PC-9 (cell line): ENCODE results near the gene SNX19. TPM values are rescaled to one million over a fixed set of nuclear protein-coding genes. Genes with fewer than 3 reads are reported as not detected.

Source experiments
- BruUV-seq: library from RNA; stranded (reverse); fragments of 400-500 nt; replicated peaks from 2 replicates; lab custom pipeline; 2021; lab: Mats Ljungman, UMichigan
- CTCF ChIA-PET: fragments of 300-600 bp; sonication (Branson Sonifier 250); formaldehyde crosslinking; loops from one replicate; lab custom pipeline; 2022; ENCODE audit warnings: antibody characterized with exemption; lab: Charles Lee
- POLR2A ChIA-PET: fragments of 300-600 bp; sonication (Branson Sonifier 250); formaldehyde crosslinking; loops from one replicate; lab custom pipeline; 2022; ENCODE audit warnings: antibody characterized with exemption; ENCODE audit not compliant: unreplicated experiment; lab: Charles Lee
- DNase-seq, 2 experiments: peaks; one replicate each; pipeline versions ENCODE4 v3.0.0 to v3.0.0-alpha.2; 2015 to 2022; ENCODE audit warnings: mixed read lengths in 1 of 2
- H2AFZ ChIP-seq: fragments of 200-600 bp; sonication (generic); 2 replicates; pipeline ENCODE4 v1.8.1; 2017; ENCODE audit warnings: antibody characterized with exemption
- H3F3A ChIP-seq: fragments of 200-600 bp; sonication (generic); 2 replicates; pipeline ENCODE4 v1.8.1; 2017; ENCODE audit warnings: antibody characterized with exemption, mild to moderate bottlenecking, low read depth; ENCODE audit not compliant: insufficient read depth
- H3K27ac ChIP-seq: fragments of 200-600 bp; sonication (generic); 2 replicates; pipeline ENCODE4 v1.6.1; 2016; ENCODE audit warnings: mixed run types
- H3K27me3 ChIP-seq: fragments of 200-600 bp; sonication (generic); 2 replicates; pipeline ENCODE4 v1.6.1; 2016; ENCODE audit warnings: low read depth, mixed run types; ENCODE audit not compliant: insufficient read depth
- H3K36me3 ChIP-seq: fragments of 200-600 bp; sonication (generic); 2 replicates; pipeline ENCODE4 v1.6.1; 2016; ENCODE audit warnings: low read depth, mixed run types
- H3K4me1 ChIP-seq: fragments of 200-600 bp; sonication (generic); replicated peaks from 2 replicates; pipeline ENCODE4 v1.6.1; 2016; ENCODE audit warnings: mixed run types; ENCODE audit not compliant: insufficient read depth
- H3K4me2 ChIP-seq: fragments of 200-600 bp; sonication (generic); 2 replicates; pipeline ENCODE4 v1.6.1; 2017; ENCODE audit warnings: mixed run types
- H3K4me3 ChIP-seq: fragments of 200-600 bp; sonication (generic); 2 replicates; pipeline ENCODE4 v1.6.1; 2016; ENCODE audit warnings: mixed run types
- H3K79me2 ChIP-seq: fragments of 200-600 bp; sonication (generic); 2 replicates; pipeline ENCODE4 v1.6.1; 2017; ENCODE audit warnings: low read depth, mixed run types
- H3K9me2 ChIP-seq: fragments of 200-600 bp; sonication (generic); 2 replicates; pipeline ENCODE4 v1.8.1; 2017; ENCODE audit warnings: mild to moderate bottlenecking; ENCODE audit not compliant: insufficient read depth
- H3K9me3 ChIP-seq: fragments of 200-600 bp; sonication (generic); 2 replicates; pipeline ENCODE4 v1.8.1; 2016; ENCODE audit warnings: low read depth; ENCODE audit not compliant: insufficient read depth
- H4K20me1 ChIP-seq: fragments of 200-600 bp; sonication (generic); 2 replicates; pipeline ENCODE4 v1.8.1; 2017; ENCODE audit not compliant: insufficient read depth
- EZH2 ChIP-seq: fragments of 200-600 bp; sonication (generic); IDR thresholded peaks from 2 replicates; pipeline ENCODE4 v1.8.0; 2017; ENCODE audit warnings: antibody characterized with exemption, low read depth
- intact Hi-C: fragments of 100-400 bp; cut with micrococcal nuclease; formaldehyde crosslinking; loops from one replicate; pipeline ENCODE4 v1.10.0; 2022; ENCODE audit not compliant: unreplicated experiment
- total RNA-seq: library from RNA; stranded (reverse); gene quantifications from 2 replicates; pipeline ENCODE4 v1.2.3, GENCODE V29; 2021
- TF ChIP-seq, protein P1 (sequence below): fragments of 200-600 bp; sonication (generic); conservative IDR thresholded peaks from 2 replicates; pipeline ENCODE4 v1.6.1; 2017; ENCODE audit warnings: mixed run types, antibody characterized with exemption, mild to moderate bottlenecking, moderate library complexity

Gene SNX19
- total RNA-seq, 1 experiment from 2014 or later, result 43.5 TPM

DNA sequence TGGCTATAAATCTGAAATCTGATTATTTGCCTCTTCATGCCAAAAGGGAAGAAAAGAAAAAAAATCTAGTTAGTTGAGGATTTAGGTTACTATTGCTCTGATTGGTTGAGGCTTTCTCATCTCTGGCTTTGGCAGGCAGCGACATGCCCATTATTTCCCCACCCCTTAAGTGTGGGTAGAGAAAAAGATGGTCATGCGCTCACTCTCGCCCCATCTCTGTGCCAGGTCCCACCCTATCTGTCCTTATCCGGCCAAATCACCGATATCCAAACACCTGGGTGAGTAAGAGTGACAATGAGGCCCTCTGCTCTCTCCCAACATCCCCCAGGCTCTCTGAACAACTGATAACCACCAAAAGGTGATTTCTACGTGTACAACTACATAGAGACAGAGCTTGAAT is 31.2 kb upstream of the SNX19 start:
- intact Hi-C loops, result no loop called here
- H3K27me3 ChIP-seq, result peaks cover 77% of the 10 kb centered on the region
- H3K79me2 ChIP-seq, result no peaks in the 10 kb centered on the region
- DNase-seq, result no peak
- no peak overlapping the region for H3K27ac ChIP-seq
- CTCF ChIA-PET, result no interaction called here
- H3F3A ChIP-seq, result no peaks in the 10 kb centered on the region
- no peak overlapping the region for H3K4me3 ChIP-seq
- no peaks in the 10 kb centered on the region for H3K36me3 ChIP-seq
- H3K9me3 ChIP-seq, result no peaks in the 10 kb centered on the region
- H2AFZ ChIP-seq, result peak overlapping the region; percentile 28; the same call in 1 of the 2 replicates
- H4K20me1 ChIP-seq, result no peaks in the 10 kb centered on the region
- no TSS peak for BruUV-seq
- no peaks in the 10 kb centered on the region for H3K9me2 ChIP-seq
- H3K4me1 ChIP-seq, result no peaks in the 10 kb centered on the region
- TF ChIP-seq, protein P1, sequence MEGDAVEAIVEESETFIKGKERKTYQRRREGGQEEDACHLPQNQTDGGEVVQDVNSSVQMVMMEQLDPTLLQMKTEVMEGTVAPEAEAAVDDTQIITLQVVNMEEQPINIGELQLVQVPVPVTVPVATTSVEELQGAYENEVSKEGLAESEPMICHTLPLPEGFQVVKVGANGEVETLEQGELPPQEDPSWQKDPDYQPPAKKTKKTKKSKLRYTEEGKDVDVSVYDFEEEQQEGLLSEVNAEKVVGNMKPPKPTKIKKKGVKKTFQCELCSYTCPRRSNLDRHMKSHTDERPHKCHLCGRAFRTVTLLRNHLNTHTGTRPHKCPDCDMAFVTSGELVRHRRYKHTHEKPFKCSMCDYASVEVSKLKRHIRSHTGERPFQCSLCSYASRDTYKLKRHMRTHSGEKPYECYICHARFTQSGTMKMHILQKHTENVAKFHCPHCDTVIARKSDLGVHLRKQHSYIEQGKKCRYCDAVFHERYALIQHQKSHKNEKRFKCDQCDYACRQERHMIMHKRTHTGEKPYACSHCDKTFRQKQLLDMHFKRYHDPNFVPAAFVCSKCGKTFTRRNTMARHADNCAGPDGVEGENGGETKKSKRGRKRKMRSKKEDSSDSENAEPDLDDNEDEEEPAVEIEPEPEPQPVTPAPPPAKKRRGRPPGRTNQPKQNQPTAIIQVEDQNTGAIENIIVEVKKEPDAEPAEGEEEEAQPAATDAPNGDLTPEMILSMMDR, result no peak
- no peak for TF ChIP-seq EZH2
- H3K4me2 ChIP-seq, result no peak overlapping the region
- POLR2A ChIA-PET, result no interaction called here

DNA sequence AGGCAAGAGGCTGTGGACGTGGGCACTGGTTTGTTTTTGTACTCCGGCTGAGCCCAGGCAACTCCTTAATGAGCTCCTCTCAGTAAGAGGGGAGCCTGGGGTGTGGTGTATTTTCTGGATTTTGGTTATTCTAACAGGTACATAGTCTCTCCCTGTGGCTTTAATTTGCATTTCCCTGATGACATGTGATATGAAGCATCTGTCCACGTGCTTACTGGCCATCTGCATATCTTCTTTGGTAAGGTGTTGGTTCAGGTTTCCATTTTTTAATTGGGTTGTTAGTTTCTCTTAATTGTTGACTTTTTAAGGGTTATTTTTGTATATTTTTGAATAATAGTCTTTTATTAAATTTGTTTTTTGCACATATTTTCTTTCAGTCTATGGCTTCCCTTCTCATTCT is 30.8 kb upstream of the SNX19 start:
- TF ChIP-seq EZH2, result no peak
- TF ChIP-seq, protein P1, result no peak
- no TSS peak for BruUV-seq
- H3K9me3 ChIP-seq, result no peaks in the 10 kb centered on the region
- no peaks in the 10 kb centered on the region for H3K36me3 ChIP-seq
- H3F3A ChIP-seq, result no peaks in the 10 kb centered on the region
- H3K27ac ChIP-seq, result no peak overlapping the region
- no peak overlapping the region for H3K4me2 ChIP-seq
- POLR2A ChIA-PET, result no interaction called here
- no peaks in the 10 kb centered on the region for H3K4me1 ChIP-seq
- no peaks in the 10 kb centered on the region for H4K20me1 ChIP-seq
- no peak for DNase-seq
- CTCF ChIA-PET, result no interaction called here
- H3K27me3 ChIP-seq, result peaks cover 74% of the 10 kb centered on the region
- no peaks in the 10 kb centered on the region for H3K79me2 ChIP-seq
- no peaks in the 10 kb centered on the region for H3K9me2 ChIP-seq
- no peak overlapping the region for H3K4me3 ChIP-seq
- intact Hi-C loops, result no loop called here
- H2AFZ ChIP-seq, result no peak overlapping the region

DNA sequence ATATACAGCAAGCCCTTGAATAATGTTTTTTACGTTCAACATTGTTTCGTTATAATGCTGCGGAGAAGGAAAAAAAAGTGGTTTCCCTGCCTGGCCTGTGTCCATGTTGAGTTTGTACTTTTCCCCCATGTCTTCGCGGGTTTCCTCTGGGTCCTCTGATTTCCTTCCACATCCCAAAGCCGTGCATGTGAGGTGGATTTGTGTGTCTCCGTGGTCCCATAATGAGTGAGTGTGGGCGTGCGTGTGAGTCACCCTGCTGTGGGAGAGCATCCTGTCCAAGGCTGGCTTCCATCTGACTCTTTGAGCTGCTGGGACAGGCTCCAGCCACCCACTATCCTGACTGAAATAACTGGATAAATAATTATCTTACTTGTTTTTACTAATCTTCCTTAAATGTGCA is 29.6 kb upstream of the SNX19 start:
- Histone ChIP-seq H3K27me3 (peaks cover 72% of the 10 kb centered on the region), H3K9me2 (no peaks in the 10 kb centered on the region), H3K79me2 (no peaks in the 10 kb centered on the region), H3K4me2 (no peak overlapping the region), H3K4me3 (no peak overlapping the region), H3K4me1 (no peaks in the 10 kb centered on the region), H2AFZ (no peak overlapping the region), H3K36me3 (no peaks in the 10 kb centered on the region), H3K27ac (no peak overlapping the region), H3K9me3 (no peaks in the 10 kb centered on the region), H3F3A (no peaks in the 10 kb centered on the region), H4K20me1 (no peaks in the 10 kb centered on the region)
- intact Hi-C loops, result no loop called here
- CTCF ChIA-PET, result no interaction called here
- DNase-seq, result no peak
- TF ChIP-seq, protein P1, result no peak
- no peak for TF ChIP-seq EZH2
- POLR2A ChIA-PET, result no interaction called here
- BruUV-seq, result no TSS peak
